GM06990 (cell line): ENCODE data around the gene GH2.

ENCODE experiments used
- DNase-seq: peaks from one replicate; pipeline ENCODE4 v3.0.0-alpha.2; 2011; ENCODE audit not compliant: insufficient read length; ENCODE audit errors: extremely low read depth
- H3K27me3 ChIP-seq: replicated peaks from 2 replicates; pipeline ENCODE4 v1.6.0; 2011; ENCODE audit warnings: low read length; ENCODE audit not compliant: control insufficient read depth, insufficient read depth
- H3K36me3 ChIP-seq: 2 replicates; pipeline ENCODE4 v1.5.1; 2011; ENCODE audit warnings: low read length; ENCODE audit not compliant: control insufficient read depth, insufficient read depth
- H3K4me3 ChIP-seq: replicated peaks from 2 replicates; pipeline ENCODE4 v1.5.1; 2011; ENCODE audit warnings: low read depth, mild to moderate bottlenecking, control low read depth, low read length
- CTCF ChIP-seq: IDR thresholded peaks from 2 replicates; pipeline ENCODE4 v1.5.1; 2011; ENCODE audit warnings: low read length, control low read depth, mild to moderate bottlenecking, inconsistent platforms; ENCODE audit not compliant: insufficient read depth, poor library complexity, severe bottlenecking

Gene GH2

GRCh38 chr17:63836811-63837210, 44.9 kb downstream of the GH2 start:
- no peak for DNase-seq
- peaks cover 39% of the 10 kb centered on the region for H3K36me3 ChIP-seq
- H3K4me3 ChIP-seq, result no peak overlapping the region
- TF ChIP-seq CTCF, result no peak
- H3K27me3 ChIP-seq, result no peaks in the 10 kb centered on the region

- no peak for DNase-seq
- H3K4me3 ChIP-seq, result no peak overlapping the region
- TF ChIP-seq CTCF, result no peak
- peaks cover 53% of the 10 kb centered on the region for H3K36me3 ChIP-seq
- H3K27me3 ChIP-seq, result no peaks in the 10 kb centered on the region
Observed at GRCh38 chr17:63835167-63835720, 46.5 kb downstream of the GH2 start.

GRCh38 chr17:63834431-63835166, 47.1 kb downstream of the GH2 start:
- H3K27me3 ChIP-seq, result no peaks in the 10 kb centered on the region
- DNase-seq, result no peak
- no peak overlapping the region for H3K4me3 ChIP-seq
- peaks cover 59% of the 10 kb centered on the region for H3K36me3 ChIP-seq
- TF ChIP-seq CTCF, result peak; percentile 53

GRCh38 chr17:63833741-63834373, 47.9 kb downstream of the GH2 start:
- TF ChIP-seq CTCF, result no peak
- no peak for DNase-seq
- Histone ChIP-seq H3K27me3 (no peaks in the 10 kb centered on the region), H3K4me3 (no peak overlapping the region), H3K36me3 (peaks cover 63% of the 10 kb centered on the region)

GRCh38 chr17:63833026-63833740, 48.6 kb downstream of the GH2 start:
- H3K4me3 ChIP-seq, result no peak overlapping the region
- peaks cover 63% of the 10 kb centered on the region for H3K36me3 ChIP-seq

More at GRCh38 chr17:63833026-63833740, 48.6 kb downstream of the GH2 start:
- no peaks in the 10 kb centered on the region for H3K27me3 ChIP-seq
- no peak for DNase-seq
- no peak for TF ChIP-seq CTCF
